Measurements from ENCODE around the gene HTR2C. TPM values are rescaled to one million over a fixed set of nuclear protein-coding genes. Genes with fewer than 3 reads are reported as not detected.

HTR2C gene
- total RNA-seq, result under 0.01 TPM in 2 replicates

GRCh38 chrX:114583646-114584374, at the start of gene HTR2C:
Gene HTR2C, plus strand, starts transcription at chrX:114584086. Its CDS starts 142,851 bp downstream, at chrX:114726937.
- DNase-seq (ENCODE audit: low read depth), result no peak
- TF ChIP-seq CTCF (IDR thresholded peaks at IDR 0.05; ENCODE audit: insufficient read depth, low read depth, low read length), result no peak

GRCh38 chrX:114580336-114580735, 3.5 kb upstream of the HTR2C start:
- peak; percentile 14 for TF ChIP-seq CTCF (IDR thresholded peaks at IDR 0.05; ENCODE audit: insufficient read depth, low read depth, low read length)
- H3K4me3 ChIP-seq (ENCODE audit: low read depth, low read length), result no peak overlapping the region
- DNase-seq (ENCODE audit: low read depth), result no peak

More at GRCh38 chrX:114583646-114584374, at the start of gene HTR2C:
- no peak within 1 kb of the TSS for H3K4me3 ChIP-seq (ENCODE audit: low read depth, low read length)

GRCh38 chrX:114581528-114582263, 2.2 kb upstream of the HTR2C start:
- no peak overlapping the region for H3K4me3 ChIP-seq (ENCODE audit: low read depth, low read length)
- DNase-seq (ENCODE audit: low read depth), result no peak
- no peak for TF ChIP-seq CTCF (IDR thresholded peaks at IDR 0.05; ENCODE audit: insufficient read depth, low read depth, low read length)

GRCh38 chrX:114582264-114582632, 1.6 kb upstream of the HTR2C start:
- H3K4me3 ChIP-seq (ENCODE audit: low read depth, low read length), result no peak overlapping the region
- no peak for TF ChIP-seq CTCF (IDR thresholded peaks at IDR 0.05; ENCODE audit: insufficient read depth, low read depth, low read length)
- DNase-seq (ENCODE audit: low read depth), result no peak

GRCh38 chrX:114582698-114583395, 1.0 kb upstream of the HTR2C start:
- no peak for DNase-seq (ENCODE audit: low read depth)
- H3K4me3 ChIP-seq (ENCODE audit: low read depth, low read length), result no peak overlapping the region
- TF ChIP-seq CTCF (IDR thresholded peaks at IDR 0.05; ENCODE audit: insufficient read depth, low read depth, low read length), result no peak

- DNase-seq (ENCODE audit: low read depth), result no peak
- H3K4me3 ChIP-seq (ENCODE audit: low read depth, low read length), result no peak overlapping the region
- no peak for TF ChIP-seq CTCF (IDR thresholded peaks at IDR 0.05; ENCODE audit: insufficient read depth, low read depth, low read length)
Observed at GRCh38 chrX:114584375-114584943, 573 bp downstream of the HTR2C start.

Data from fibroblast of villous mesenchyme (primary cell).